HK-2 (cell line): Measurements from ENCODE around the gene PRRT2.

Experiments used
- DNase-seq: peaks from one replicate; pipeline ENCODE4 v3.0.0-alpha.2; 2018; ENCODE audit not compliant: unreplicated experiment

PRRT2 gene

GRCh38 chr16:29862383-29862883 is 50.4 kb downstream of the PRRT2 start:
- DNase-seq, result peak; percentile 25

GRCh38 chr16:29862884-29863668 is 51.1 kb downstream of the PRRT2 start, which contains the start of gene CDIPT:
TSS of gene CDIPT (minus strand) at chr16:29863226. CDS start at chr16:29862857, 369 bp downstream.
- peak; percentile 85 for DNase-seq

- DNase-seq, result no peak
Observed at GRCh38 chr16:29863669-29863984, 51.6 kb downstream of the PRRT2 start.

DNA sequence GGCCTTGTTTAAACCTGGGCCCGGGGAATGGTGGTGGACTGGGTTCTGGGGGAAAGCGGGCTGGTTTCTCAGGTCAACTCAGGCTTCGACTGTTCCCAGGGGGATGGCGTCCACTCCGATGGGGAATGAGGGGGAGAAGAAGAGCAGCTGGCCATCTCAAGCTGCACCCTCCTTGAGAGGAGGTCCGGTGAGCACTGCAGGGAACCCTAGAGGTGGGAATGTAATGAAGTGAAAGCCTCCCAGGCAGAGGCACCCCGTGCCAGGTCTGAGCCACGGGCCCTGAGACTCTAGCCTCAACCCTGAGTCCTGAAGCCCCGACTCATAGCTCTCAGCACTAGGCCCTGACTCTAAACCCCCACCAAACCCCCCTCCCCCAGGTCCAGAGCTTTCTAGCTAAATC is 52.2 kb downstream of the PRRT2 start:
- no peak for DNase-seq
